ENCODE measurements around the gene ASS1.

DNA sequence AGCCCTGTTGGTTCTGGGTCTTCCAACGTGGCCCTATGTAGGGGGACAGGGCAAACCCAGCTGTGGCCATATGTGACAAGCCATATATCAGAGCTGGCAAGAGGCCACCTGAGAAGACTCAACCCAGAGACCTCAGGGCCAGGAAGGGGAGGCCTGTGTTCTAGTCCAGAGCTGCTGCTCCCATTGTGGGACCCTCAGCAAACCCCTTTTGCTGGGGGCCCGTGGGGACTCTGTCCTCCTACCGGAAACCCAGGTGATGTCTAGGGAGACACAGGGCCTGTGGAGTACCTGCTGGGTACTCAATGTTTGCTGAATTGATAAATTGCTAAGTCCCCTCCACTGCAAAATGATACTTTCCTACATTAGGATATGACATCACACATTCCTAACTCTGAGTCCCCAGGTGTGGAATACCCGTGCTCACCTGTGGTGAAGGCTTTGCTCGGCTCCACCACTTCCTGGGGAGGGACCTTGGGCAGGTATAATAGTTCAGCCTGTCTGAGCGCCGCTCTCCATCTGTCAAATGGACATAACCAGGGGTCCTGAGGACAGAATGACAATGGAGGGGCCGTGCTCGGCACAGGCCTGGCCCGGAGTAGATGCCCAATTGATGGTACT lies 38.4 kb upstream of the ASS1 start:
- TF ChIP-seq CTCF (conservative IDR thresholded peaks at IDR 0.05) (no peak), EZH2 (IDR thresholded peaks at IDR 0.05; ENCODE audit: low read depth) (no peak)

All from PC-9 (cell line).